GM23248 (cell line): ENCODE measurements around the gene GNB1. TPM values are rescaled to one million over a fixed set of nuclear protein-coding genes. Genes with fewer than 3 reads are reported as not detected.

Experiments
- DNase-seq: peaks from one replicate; pipeline ENCODE4 v3.0.0-alpha.2; 2015
- H2AFZ ChIP-seq: fragments of 200-600 bp; sonication (generic); 2 replicates; pipeline ENCODE4 v1.6.1; 2016; ENCODE audit warnings: antibody characterized with exemption
- H3F3A ChIP-seq: fragments of 200-600 bp; sonication (generic); 2 replicates; pipeline ENCODE4 v1.6.1; 2016; ENCODE audit warnings: mild to moderate bottlenecking, antibody characterized with exemption, mixed run types; ENCODE audit not compliant: insufficient read depth
- H3K27ac ChIP-seq: fragments of 200-600 bp; sonication (generic); 2 replicates; pipeline ENCODE4 v1.5.1; 2016; ENCODE audit warnings: mild to moderate bottlenecking
- H3K27me3 ChIP-seq: fragments of 200-600 bp; sonication (generic); replicated peaks from 2 replicates; pipeline ENCODE4 v1.6.1; 2016; ENCODE audit warnings: mild to moderate bottlenecking; ENCODE audit not compliant: insufficient read depth
- H3K36me3 ChIP-seq: fragments of 200-600 bp; sonication (generic); 2 replicates; pipeline ENCODE4 v1.6.1; 2016; ENCODE audit warnings: low read depth, mild to moderate bottlenecking
- H3K4me1 ChIP-seq: fragments of 200-600 bp; sonication (generic); 2 replicates; pipeline ENCODE4 v1.6.1; 2016; ENCODE audit warnings: mild to moderate bottlenecking; ENCODE audit not compliant: insufficient read depth
- H3K4me2 ChIP-seq: fragments of 200-600 bp; sonication (generic); one replicate; pipeline ENCODE4 v1.6.1; 2016; ENCODE audit warnings: mild to moderate bottlenecking; ENCODE audit not compliant: unreplicated experiment
- H3K4me3 ChIP-seq: fragments of 200-600 bp; sonication (generic); 2 replicates; pipeline ENCODE4 v1.5.1; 2016; ENCODE audit warnings: mild to moderate bottlenecking
- H3K79me2 ChIP-seq: fragments of 200-600 bp; sonication (generic); 2 replicates; pipeline ENCODE4 v1.6.1; 2016; ENCODE audit warnings: mild to moderate bottlenecking; ENCODE audit not compliant: insufficient read depth
- H3K9ac ChIP-seq: fragments of 200-600 bp; sonication (generic); 2 replicates; pipeline ENCODE4 v1.6.1; 2016; ENCODE audit warnings: mild to moderate bottlenecking
- H3K9me2 ChIP-seq: fragments of 200-600 bp; sonication (generic); 2 replicates; pipeline ENCODE4 v1.6.1; 2016; ENCODE audit warnings: mixed run types, mild to moderate bottlenecking, moderate library complexity; ENCODE audit not compliant: insufficient read depth
- H3K9me3 ChIP-seq: fragments of 200-600 bp; sonication (generic); one replicate; pipeline ENCODE4 v1.6.1; 2017; ENCODE audit warnings: low read depth
- H4K20me1 ChIP-seq: fragments of 200-600 bp; sonication (generic); 2 replicates; pipeline ENCODE4 v1.6.0; 2016; ENCODE audit not compliant: insufficient read depth
- EZH2 ChIP-seq: fragments of 200-600 bp; sonication (generic); IDR thresholded peaks from 2 replicates; pipeline ENCODE4 v1.6.1; 2018; ENCODE audit warnings: antibody characterized with exemption, mild to moderate bottlenecking; ENCODE audit not compliant: insufficient read depth, poor library complexity, severe bottlenecking
- EZH2phosphoT487 ChIP-seq: fragments of 200-600 bp; sonication (generic); IDR thresholded peaks from 2 replicates; pipeline ENCODE4 v1.6.1; 2018; ENCODE audit warnings: antibody characterized with exemption, moderate library complexity, mild to moderate bottlenecking, low read depth; ENCODE audit not compliant: insufficient read depth
- WGBS, 2 experiments: methylation state at CpG; one replicate each; pipeline ENCODE4 v1.1.6; 2015 to 2017; ENCODE audit warnings: low lambda C conversion rate in 2 of 2, low coverage in 1 of 2; ENCODE audit errors: missing lambda C conversion rate in 2 of 2; 5-methylcytosine and 5-hydroxymethylcytosine counted together
- in situ Hi-C: fragments of 300-500 bp; cut with MboI; formaldehyde crosslinking; loops from 2 replicates; pipeline ENCODE4 v1.15.0; 2020
- polyA plus RNA-seq: library from polyadenylated mRNA; unstranded; fragments of >200 nt; fragmentation: Nextera tagmentation; extraction: Ambion mirVana; gene quantifications from 2 replicates; pipeline ENCODE4 v1.2.1, GENCODE V29; 2016
- total RNA-seq: library from RNA; depleted of rRNA; stranded (reverse); fragments of >200 nt; shearing (Covaris generic); gene quantifications from 2 replicates; pipeline ENCODE4 v1.2.3, GENCODE V29; 2014

The GNB1 gene
- total and polyA plus RNA-seq, 2 experiments from 2014 or later = 92.0 to 97.7 TPM

DNA sequence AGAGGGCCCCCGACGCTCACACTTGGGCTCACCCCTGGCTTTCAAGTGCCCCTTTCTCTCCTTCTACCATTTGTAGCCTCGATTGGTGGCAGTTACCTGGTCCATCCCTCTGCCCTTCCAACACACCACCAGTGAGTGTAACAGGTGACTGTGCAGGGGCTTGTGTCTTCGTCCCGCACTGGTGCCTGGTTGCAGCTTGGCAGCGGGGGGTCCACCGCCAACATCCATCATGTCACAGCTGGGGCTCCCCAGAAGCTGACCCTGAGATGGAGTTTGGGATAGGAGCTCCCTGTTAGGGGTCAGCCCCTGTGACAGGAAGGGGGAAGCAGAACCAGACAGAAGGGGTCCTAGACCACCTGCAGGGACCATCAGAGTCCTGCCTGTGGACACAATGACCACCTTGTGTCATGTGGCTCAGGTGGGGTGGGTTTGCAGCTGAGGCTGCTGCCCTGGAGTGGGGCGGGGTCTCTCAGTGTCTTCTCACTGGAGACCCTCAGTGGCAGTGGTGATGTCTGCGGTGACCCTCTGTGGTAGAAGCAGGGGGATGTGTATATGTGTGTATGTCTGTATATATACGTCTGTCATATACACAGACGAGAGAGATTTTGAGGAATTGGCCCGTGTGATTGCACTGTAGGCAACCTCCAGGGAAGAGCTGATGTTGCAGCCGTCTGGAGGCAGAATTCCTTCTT is 20.6 kb upstream of the GNB1 start:
- Histone ChIP-seq H3K4me2 (no peak overlapping the region), H3K36me3 (no peaks in the 10 kb centered on the region), H2AFZ (no peak overlapping the region), H3K4me1 (peaks cover 5% of the 10 kb centered on the region; the same call in 1 of the 2 replicates), H3K27ac (no peak overlapping the region), H3K9me3 (no peaks in the 10 kb centered on the region), H3K27me3 (no peaks in the 10 kb centered on the region), H4K20me1 (no peaks in the 10 kb centered on the region), H3K9ac (no peak overlapping the region), H3K79me2 (peaks cover 9% of the 10 kb centered on the region), H3K9me2 (no peaks in the 10 kb centered on the region), H3F3A (no peaks in the 10 kb centered on the region), H3K4me3 (no peak overlapping the region)
- TF ChIP-seq EZH2phosphoT487 (no peak), EZH2 (no peak)
- WGBS, 2 experiments = 78 to 83% methylated on average over 13 of the region's 13 CpGs
- DNase-seq = no peak
- in situ Hi-C loops = no loop called here

DNA sequence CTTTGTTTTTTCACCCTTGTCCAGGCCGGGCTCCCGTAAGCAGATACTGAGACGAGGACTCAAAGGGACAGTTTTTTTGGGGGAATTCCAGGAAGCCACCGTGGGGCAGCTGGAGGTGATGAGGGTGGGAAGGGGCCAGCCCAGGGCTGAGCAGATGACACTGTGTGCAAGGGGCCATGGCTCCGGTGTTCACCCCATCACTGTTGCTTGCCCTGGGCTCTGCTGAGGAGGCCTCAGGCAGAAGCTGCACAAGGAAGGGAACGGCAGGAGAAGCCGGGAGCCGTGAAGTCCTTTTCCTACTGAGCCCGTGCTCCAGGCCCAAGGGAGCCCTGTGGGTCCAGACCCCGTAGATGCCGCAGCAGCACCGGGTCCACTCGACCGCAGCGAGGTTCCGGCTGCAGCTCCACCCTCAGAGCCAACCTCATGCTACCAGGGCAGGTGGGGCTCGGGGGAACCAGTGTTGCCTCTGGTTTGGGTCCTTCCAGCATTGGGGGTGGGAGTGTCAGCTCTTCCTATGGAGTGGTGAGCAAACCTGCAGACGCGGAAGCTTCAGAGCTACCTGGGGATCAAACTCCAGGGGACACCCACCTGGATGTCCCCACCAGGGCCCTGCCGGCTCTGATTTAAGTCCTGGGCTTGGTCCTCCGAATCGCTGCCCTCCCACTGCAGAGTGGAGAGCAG is 19.9 kb upstream of the GNB1 start:
- H3K4me2 ChIP-seq = no peak overlapping the region
- no peaks in the 10 kb centered on the region for H4K20me1 ChIP-seq
- no peak for DNase-seq
- H3K27me3 ChIP-seq = no peaks in the 10 kb centered on the region
- no peaks in the 10 kb centered on the region for H3K36me3 ChIP-seq
- H3K27ac ChIP-seq = no peak overlapping the region
- H3K4me1 ChIP-seq = peaks cover 5% of the 10 kb centered on the region; the same call in 1 of the 2 replicates
- H3K9me2 ChIP-seq = no peaks in the 10 kb centered on the region
- 90 to 93% methylated on average over 19 to 20 of the region's 22 CpGs for WGBS, 2 experiments
- no peak overlapping the region for H3K4me3 ChIP-seq
- in situ Hi-C loops = no loop called here
- H3K9ac ChIP-seq = no peak overlapping the region
- H2AFZ ChIP-seq = no peak overlapping the region
- H3K79me2 ChIP-seq = peaks cover 9% of the 10 kb centered on the region
- H3K9me3 ChIP-seq = no peaks in the 10 kb centered on the region
- H3F3A ChIP-seq = no peaks in the 10 kb centered on the region
- TF ChIP-seq EZH2phosphoT487 (no peak), EZH2 (no peak)

DNA sequence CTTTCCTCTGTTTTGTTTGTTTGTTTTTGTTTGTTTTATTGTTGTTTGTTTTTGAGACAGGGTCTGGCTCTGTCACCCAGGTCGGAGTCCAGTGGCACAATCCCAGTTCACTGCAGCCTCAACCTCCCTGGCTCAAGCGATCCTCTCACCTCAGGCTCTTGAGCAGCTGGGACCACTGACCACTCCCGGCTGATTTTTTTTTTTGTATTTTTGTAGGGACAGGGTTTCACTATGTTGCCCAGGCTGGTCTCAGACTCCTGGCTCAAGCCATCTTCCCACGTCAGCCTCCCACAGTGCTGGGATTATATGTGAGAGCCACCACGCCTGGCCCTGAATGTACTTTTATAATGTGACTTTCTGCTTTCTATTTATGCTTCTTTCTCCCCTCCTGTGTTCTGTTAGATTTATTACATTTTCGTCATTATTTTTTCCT is 19.2 kb upstream of the GNB1 start:
- no peaks in the 10 kb centered on the region for H3K27me3 ChIP-seq
- 84 to 90% methylated on average over 6 of the region's 6 CpGs for WGBS, 2 experiments
- H4K20me1 ChIP-seq = no peaks in the 10 kb centered on the region
- H3F3A ChIP-seq = no peaks in the 10 kb centered on the region
- peak overlapping the region; percentile 80 for H3K4me2 ChIP-seq
- peak overlapping the region; percentile 92; the same call in 1 of the 2 replicates for H3K27ac ChIP-seq
- peak overlapping the region; percentile 84 for H2AFZ ChIP-seq
- H3K4me3 ChIP-seq = peak overlapping the region; percentile 77
- H3K9me2 ChIP-seq = no peaks in the 10 kb centered on the region
- TF ChIP-seq EZH2 (no peak), EZH2phosphoT487 (no peak)
- no peaks in the 10 kb centered on the region for H3K36me3 ChIP-seq
- peaks cover 9% of the 10 kb centered on the region for H3K79me2 ChIP-seq
- no peaks in the 10 kb centered on the region for H3K9me3 ChIP-seq
- no peak for DNase-seq
- H3K4me1 ChIP-seq = peaks cover 5% of the 10 kb centered on the region; the same call in 1 of the 2 replicates
- H3K9ac ChIP-seq = peak overlapping the region; percentile 91
- in situ Hi-C loops = no loop called here

DNA sequence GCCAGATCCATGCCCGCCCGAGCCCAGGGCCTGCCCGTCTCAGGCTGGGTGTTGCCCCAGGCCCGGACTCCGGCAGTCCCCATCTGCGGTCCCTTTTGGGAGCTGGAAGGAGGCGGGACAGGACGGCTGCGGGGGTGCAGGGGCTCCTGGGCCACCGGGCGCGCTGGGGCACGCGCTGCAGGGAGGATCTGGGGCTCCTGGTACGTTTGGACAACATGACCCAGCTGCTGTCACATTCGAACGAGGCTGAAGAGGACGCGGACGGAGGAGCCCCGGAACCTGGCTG is 17.6 kb upstream of the GNB1 start:
- DNase-seq = no peak
- H3K27me3 ChIP-seq = no peaks in the 10 kb centered on the region
- H3K9me2 ChIP-seq = no peaks in the 10 kb centered on the region
- peak overlapping the region; percentile 85 for H3K9ac ChIP-seq
- peak overlapping the region; percentile 81 for H3K4me2 ChIP-seq
- in situ Hi-C loops = loop anchor here (10.0 kb wide), 1 partner anchor 104 kb away; no protein-coding TSS in a partner anchor
- H4K20me1 ChIP-seq = no peaks in the 10 kb centered on the region
- TF ChIP-seq EZH2phosphoT487 (no peak), EZH2 (no peak)
- peaks cover 5% of the 10 kb centered on the region; the same call in 1 of the 2 replicates for H3K4me1 ChIP-seq
- no peaks in the 10 kb centered on the region for H3K36me3 ChIP-seq
- H3K27ac ChIP-seq = peak overlapping the region; percentile 50
- no peaks in the 10 kb centered on the region for H3K9me3 ChIP-seq
- peaks cover 9% of the 10 kb centered on the region for H3K79me2 ChIP-seq
- H3F3A ChIP-seq = no peaks in the 10 kb centered on the region
- peak overlapping the region; percentile 70 for H2AFZ ChIP-seq
- 0 to 1% methylated on average over 14 to 21 of the region's 21 CpGs for WGBS, 2 experiments
- peak overlapping the region; percentile 73 for H3K4me3 ChIP-seq
